Loucy (cell line): ENCODE data around the gene IL1F10.

Experiments
- EZH2phosphoT487 ChIP-seq: fragments of 200-600 bp; IDR thresholded peaks from 2 replicates; pipeline ENCODE4 v1.6.1; 2018; ENCODE audit warnings: antibody characterized with exemption, mild to moderate bottlenecking, moderate library complexity, borderline replicate concordance
- TF ChIP-seq, protein P1 (sequence below): fragments of 200-600 bp; sonication (generic); conservative IDR thresholded peaks from 2 replicates; pipeline ENCODE4 v1.5.1; 2014; ENCODE audit warnings: mild to moderate bottlenecking, antibody characterized with exemption, low read length

DNA sequence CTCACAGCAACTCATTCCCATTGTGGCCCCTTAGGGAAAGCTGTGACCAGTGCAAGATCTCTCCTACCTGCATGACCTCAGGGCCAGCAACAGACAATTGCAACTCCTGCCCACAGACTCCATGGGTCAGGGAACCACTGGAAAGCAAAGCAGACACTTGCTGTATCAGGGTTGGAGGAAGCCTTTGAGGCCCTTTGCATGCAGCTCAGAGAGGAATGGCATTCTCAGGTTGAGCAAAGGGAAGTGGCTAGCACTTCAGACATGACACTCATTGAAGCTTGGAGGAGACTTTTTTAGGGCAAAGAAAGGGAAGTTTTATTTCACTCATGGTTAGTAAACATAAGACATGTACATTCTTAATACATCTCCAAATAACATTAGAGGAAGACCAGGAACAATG lies 22.1 kb downstream of the IL1F10 start:
- TF ChIP-seq, protein P1, sequence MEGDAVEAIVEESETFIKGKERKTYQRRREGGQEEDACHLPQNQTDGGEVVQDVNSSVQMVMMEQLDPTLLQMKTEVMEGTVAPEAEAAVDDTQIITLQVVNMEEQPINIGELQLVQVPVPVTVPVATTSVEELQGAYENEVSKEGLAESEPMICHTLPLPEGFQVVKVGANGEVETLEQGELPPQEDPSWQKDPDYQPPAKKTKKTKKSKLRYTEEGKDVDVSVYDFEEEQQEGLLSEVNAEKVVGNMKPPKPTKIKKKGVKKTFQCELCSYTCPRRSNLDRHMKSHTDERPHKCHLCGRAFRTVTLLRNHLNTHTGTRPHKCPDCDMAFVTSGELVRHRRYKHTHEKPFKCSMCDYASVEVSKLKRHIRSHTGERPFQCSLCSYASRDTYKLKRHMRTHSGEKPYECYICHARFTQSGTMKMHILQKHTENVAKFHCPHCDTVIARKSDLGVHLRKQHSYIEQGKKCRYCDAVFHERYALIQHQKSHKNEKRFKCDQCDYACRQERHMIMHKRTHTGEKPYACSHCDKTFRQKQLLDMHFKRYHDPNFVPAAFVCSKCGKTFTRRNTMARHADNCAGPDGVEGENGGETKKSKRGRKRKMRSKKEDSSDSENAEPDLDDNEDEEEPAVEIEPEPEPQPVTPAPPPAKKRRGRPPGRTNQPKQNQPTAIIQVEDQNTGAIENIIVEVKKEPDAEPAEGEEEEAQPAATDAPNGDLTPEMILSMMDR, result no peak
- TF ChIP-seq EZH2phosphoT487, result no peak
